Transverse colon (tissue), 4 donors: Measurements from ENCODE around the gene NME5. TPM values are rescaled to one million over a fixed set of nuclear protein-coding genes. Genes with fewer than 3 reads are reported as not detected.
"Not testable (repeated sequence)": the region's sequence is repeated elsewhere in the genome, so short reads cannot be mapped to it uniquely, and the experiment has no call there.

Source experiments
- DNase-seq: peaks from one replicate; pipeline ENCODE4 v3.0.0-alpha.2; 2019
- H3K27ac ChIP-seq, 4 donors: fragments of 200-600 bp; sonication (generic); 2 replicates each; pipeline ENCODE4 v1.5.1; 2016 to 2018; ENCODE audit warnings: inconsistent platforms in 4 of 4
- H3K27me3 ChIP-seq: fragments of 200-600 bp; sonication (generic); 2 replicates; pipeline ENCODE4 v1.5.1; 2017; ENCODE audit warnings: inconsistent platforms
- H3K36me3 ChIP-seq, 4 donors: fragments of 200-600 bp; sonication (generic); 2 replicates each; pipeline ENCODE4 v1.5.1; 2017 to 2019; ENCODE audit warnings: inconsistent platforms in 4 of 4
- H3K4me1 ChIP-seq, 4 donors: fragments of 200-600 bp; sonication (generic); 2 replicates each; pipeline ENCODE4 v1.5.1; 2017 to 2020; ENCODE audit warnings: inconsistent platforms in 4 of 4
- H3K4me3 ChIP-seq, 4 donors: fragments of 200-600 bp; sonication (generic); 1 replicate in 1 of 4; 2 replicates in 3 of 4; pipeline versions ENCODE4 v1.5.1 to v1.6.1; 2017 to 2019; ENCODE audit warnings: inconsistent platforms in 4 of 4
- H3K9me3 ChIP-seq, 2 donors: fragments of 200-600 bp; sonication (generic); 2 replicates each; pipeline ENCODE4 v1.5.1; 2017 to 2019; ENCODE audit warnings: inconsistent platforms in 2 of 2
- CTCF ChIP-seq, 5 experiments: fragments of 200-600 bp in 3 of 5; fragments of 450-650 bp in 2 of 5; sonication (generic) in 3 of 5; IDR thresholded peaks; 1 replicate in 2 of 5; 2 replicates in 3 of 5; pipeline ENCODE4 v1.5.1; 2016 to 2017; ENCODE audit warnings: antibody characterized with exemption in 5 of 5, inconsistent platforms in 3 of 5, mild to moderate bottlenecking in 2 of 5, moderate library complexity in 1 of 5
- EP300 ChIP-seq: sonication (generic); formaldehyde crosslinking; IDR thresholded peaks from one replicate; pipeline ENCODE4 v1.6.1; 2017; ENCODE audit warnings: antibody characterized with exemption, low read depth
- POLR2A ChIP-seq: fragments of 450-650 bp; IDR thresholded peaks from one replicate; pipeline ENCODE4 v1.6.1; 2016; ENCODE audit warnings: antibody characterized with exemption, mild to moderate bottlenecking, moderate library complexity
- POLR2AphosphoS5 ChIP-seq, 3 donors: sonication (generic); formaldehyde crosslinking; IDR thresholded peaks; one replicate each; pipeline ENCODE4 v1.6.1; 2016; ENCODE audit warnings: antibody characterized with exemption in 3 of 3
- WGBS, 2 donors: methylation state at CpG; one replicate each; pipeline ENCODE4 v1.1.5; 2018; ENCODE audit warnings: low coverage in 1 of 2; 5-methylcytosine and 5-hydroxymethylcytosine counted together
- in situ Hi-C, 4 donors: fragments of 200-750 bp; cut with MboI; loops; one replicate each; pipeline versions ENCODE4 v1.15.0 to v1.15.1; 2017; ENCODE audit warnings: low sequenced_read_pairs in 3 of 4, low pct_ligation_motif_present in 1 of 4, low pct_unique_long_range_greater_than_20kb in 1 of 4
- intact Hi-C: fragments of 100-400 bp; cut with DNase I; formaldehyde crosslinking; loops from one replicate; pipeline ENCODE4 v1.15.1; 2023; ENCODE audit warnings: low total_unique reads
- total RNA-seq, 4 donors: library from RNA; depleted of rRNA; stranded (reverse); fragments of >200 nt; gene quantifications; one replicate each; pipeline ENCODE4 v1.1.0, GENCODE V29; 2016

The NME5 gene
- total RNA-seq, 4 donors from 2014 or later: not detected

- DNase-seq: no peak
- 54% methylated on average over 1 of the region's 1 CpG; no CpG with 5 or more reads in 1 of the 2 donors for WGBS, 2 donors
- TF ChIP-seq CTCF (IDR thresholded peaks at IDR 0.05) (no peak), POLR2AphosphoS5 (IDR thresholded peaks at IDR 0.05) (no peak), POLR2A (no peak), EP300 (no peak)
- Histone ChIP-seq H3K36me3 (no peaks in the 10 kb centered on the region), H3K4me1 (no peaks in the 10 kb centered on the region), H3K4me3 (no peak overlapping the region), H3K27me3 (no peaks in the 10 kb centered on the region), H3K27ac (no peak overlapping the region), H3K9me3 (no peaks in the 10 kb centered on the region)
- in situ Hi-C loops: loop anchor here in 2 of 4 donors (5.0 to 10.0 kb wide), 2 partner anchors 57 to 59 kb away; partner anchors contain the start of gene NME5 (in 2 of the 2)
- intact Hi-C loops: loop anchor here (5.0 kb wide), 1 partner anchor 41 kb away; no protein-coding TSS in a partner anchor
These were observed 61.1 kb downstream of the NME5 start for GRCh38 chr5:138078006-138078643.

DNA sequence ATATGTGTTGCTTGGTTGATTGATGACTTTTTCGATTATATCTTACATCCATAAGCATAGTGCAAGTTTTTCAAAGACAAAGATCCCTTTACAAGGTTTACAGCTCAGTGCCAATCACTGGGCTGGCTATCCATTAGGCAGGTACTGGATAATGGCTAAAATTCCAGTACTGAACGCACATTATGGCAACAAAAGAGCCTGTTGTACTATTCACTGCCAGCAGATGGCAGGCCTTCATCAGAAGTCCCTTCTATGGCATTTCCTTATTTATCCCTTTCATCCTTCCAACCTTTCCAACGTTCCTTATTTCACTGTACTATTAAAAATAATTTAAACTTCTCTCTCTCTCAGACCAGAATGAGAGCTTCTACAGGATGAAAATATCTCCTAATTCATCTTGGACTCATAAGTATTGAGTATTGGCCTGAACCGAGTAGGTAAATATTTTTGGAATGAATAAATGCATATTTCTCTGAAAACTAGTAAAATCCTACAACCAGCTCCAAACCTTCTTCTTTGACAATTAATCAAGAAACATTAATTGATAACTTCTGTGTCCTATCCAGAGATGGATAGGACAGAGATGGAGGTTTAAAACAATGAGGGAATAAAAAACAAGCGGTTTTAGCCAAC lies 62.0 kb downstream of the NME5 start:
- H3K36me3 ChIP-seq: no peaks in the 10 kb centered on the region
- 35 to 52% methylated on average over 3 to 5 of the region's 5 CpGs for WGBS, 2 donors
- intact Hi-C loops: loop anchor here (5.0 kb wide), 1 partner anchor 40 kb away; no protein-coding TSS in a partner anchor
- no peaks in the 10 kb centered on the region for H3K9me3 ChIP-seq
- no peaks in the 10 kb centered on the region for H3K4me1 ChIP-seq
- TF ChIP-seq POLR2A (no peak), POLR2AphosphoS5 (IDR thresholded peaks at IDR 0.05) (no peak), CTCF (IDR thresholded peaks at IDR 0.05) (peak; percentile 74 to 86 (median 81))
- no peak overlapping the region for H3K27ac ChIP-seq
- DNase-seq: peak; percentile 72
- in situ Hi-C loops: loop anchor here in 2 of 4 donors (5.0 to 10.0 kb wide), 2 partner anchors 58 to 60 kb away; partner anchors contain the start of gene NME5 (in 2 of the 2)
- H3K27me3 ChIP-seq: no peaks in the 10 kb centered on the region
- H3K4me3 ChIP-seq: no peak overlapping the region

GRCh38 chr5:138070026-138070425 lies 69.2 kb downstream of the NME5 start:
- DNase-seq, H3K36me3 ChIP-seq, H3K4me3 ChIP-seq, intact Hi-C loops, H3K9me3 ChIP-seq, H3K27ac ChIP-seq, H3K27me3 ChIP-seq, H3K4me1 ChIP-seq: not testable (repeated sequence)
- 100% methylated on average over 2 of the region's 32 CpGs; no CpG with 5 or more reads in 1 of the 2 donors for WGBS, 2 donors
- in situ Hi-C loops: loop anchor here in 1 of 4 donors (10.0 to 25.0 kb wide), 2 partner anchors 65 to 283 kb away; partner anchors contain the start of gene NME5

- no peaks in the 10 kb centered on the region for H3K4me1 ChIP-seq
These were observed 70.3 kb downstream of the NME5 start for GRCh38 chr5:138068742-138069600.

More at GRCh38 chr5:138068742-138069600, 70.3 kb downstream of the NME5 start:
- WGBS, 2 donors: 12 to 17% methylated on average over 2 to 6 of the region's 6 CpGs
- intact Hi-C loops: no loop called here
- in situ Hi-C loops: loop anchor here in 1 of 4 donors (25.0 kb wide), 1 partner anchor 282 kb away; no protein-coding TSS in a partner anchor
- peak; percentile 83 for DNase-seq
- no peaks in the 10 kb centered on the region for H3K36me3 ChIP-seq
- H3K9me3 ChIP-seq: no peaks in the 10 kb centered on the region
- H3K27ac ChIP-seq: no peak overlapping the region
- no peak overlapping the region for H3K4me3 ChIP-seq
- TF ChIP-seq POLR2A (no peak), CTCF (IDR thresholded peaks at IDR 0.05) (peak; percentile 64 to 79 (median 73))
- H3K27me3 ChIP-seq: no peaks in the 10 kb centered on the region
